ENCODE data around the gene IFT20. TPM values are rescaled to one million over a fixed set of nuclear protein-coding genes. Genes with fewer than 3 reads are reported as not detected.
"Not testable (repeated sequence)": the region's sequence is repeated elsewhere in the genome, so short reads cannot be mapped to it uniquely, and the experiment has no call there.

Gene IFT20
- total RNA-seq, 1 donor from 2014 or later = 12.5 TPM

GRCh38 chr17:28339431-28339830, 4.2 kb upstream of the IFT20 start:
- intact Hi-C loops (cut with micrococcal nuclease) = no loop called here
- DNase-seq (no peak), ATAC-seq (no peak)

- ATAC-seq; DNase-seq; intact Hi-C loops (cut with micrococcal nuclease): not testable (repeated sequence)
Measured at GRCh38 chr17:28338769-28339212, 3.5 kb upstream of the IFT20 start.

GRCh38 chr17:28338056-28338768, 2.9 kb upstream of the IFT20 start:
- intact Hi-C loops (cut with micrococcal nuclease) = no loop called here
- ATAC-seq = no peak

GRCh38 chr17:28335959-28336871, 943 bp upstream of the IFT20 start:
- intact Hi-C loops (cut with micrococcal nuclease) = no loop called here
- DNase-seq (peak; percentile 48), ATAC-seq (peak; percentile 28)

More at GRCh38 chr17:28338056-28338768, 2.9 kb upstream of the IFT20 start:
- DNase-seq = no peak

GRCh38 chr17:28334666-28335200, 539 bp downstream of the IFT20 start:
- DNase-seq (no peak), ATAC-seq (no peak)
- intact Hi-C loops (cut with micrococcal nuclease) = no loop called here

GRCh38 chr17:28334171-28334570, 1.1 kb downstream of the IFT20 start:
- no peak for ATAC-seq
- no peak for DNase-seq
- intact Hi-C loops (cut with micrococcal nuclease) = no loop called here

- intact Hi-C loops (cut with micrococcal nuclease) = no loop called here
- ATAC-seq (no peak), DNase-seq (no peak)
Measured at GRCh38 chr17:28333083-28333746, 2.1 kb downstream of the IFT20 start.

- DNase-seq = no peak
- intact Hi-C loops (cut with micrococcal nuclease) = no loop called here
- ATAC-seq = no peak
Measured at GRCh38 chr17:28331891-28332420, 3.3 kb downstream of the IFT20 start.

GRCh38 chr17:28330671-28331070, 4.6 kb downstream of the IFT20 start:
- DNase-seq (no peak), ATAC-seq (no peak)
- intact Hi-C loops (cut with micrococcal nuclease) = no loop called here

GRCh38 chr17:28328325-28328724, 6.9 kb downstream of the IFT20 start:
- no peak for DNase-seq
- intact Hi-C loops (cut with micrococcal nuclease) = no loop called here
- ATAC-seq = no peak

GRCh38 chr17:28327709-28328108, 7.6 kb downstream of the IFT20 start:
- intact Hi-C loops (cut with micrococcal nuclease) = no loop called here
- no peak for ATAC-seq
- no peak for DNase-seq

GRCh38 chr17:28327031-28327607, 8.2 kb downstream of the IFT20 start:
- intact Hi-C loops (cut with micrococcal nuclease) = no loop called here
- DNase-seq = no peak
- ATAC-seq = no peak

- ATAC-seq (no peak), DNase-seq (no peak)
- intact Hi-C loops (cut with micrococcal nuclease) = no loop called here
Measured at GRCh38 chr17:28326114-28326513, 9.2 kb downstream of the IFT20 start.

GRCh38 chr17:28325211-28325610, 10.1 kb downstream of the IFT20 start:
- ATAC-seq (no peak), DNase-seq (no peak)
- intact Hi-C loops (cut with micrococcal nuclease) = no loop called here

GRCh38 chr17:28324781-28325180, 10.5 kb downstream of the IFT20 start:
- intact Hi-C loops (cut with micrococcal nuclease) = no loop called here
- ATAC-seq (no peak), DNase-seq (no peak)

- ATAC-seq = no peak
- intact Hi-C loops (cut with micrococcal nuclease) = no loop called here
- no peak for DNase-seq
Measured at GRCh38 chr17:28324267-28324745, 11.0 kb downstream of the IFT20 start.

- intact Hi-C loops (cut with micrococcal nuclease) = no loop called here
- DNase-seq = no peak
- no peak for ATAC-seq
Measured at GRCh38 chr17:28320215-28321061, 14.8 kb downstream of the IFT20 start.

- DNase-seq (no peak), ATAC-seq (no peak)
- intact Hi-C loops (cut with micrococcal nuclease) = no loop called here
Measured at GRCh38 chr17:28319598-28319935, 15.7 kb downstream of the IFT20 start.

All from left ventricle myocardium superior (tissue), 1 donor.